ENCODE results near the gene SGMS1. TPM values are rescaled to one million over a fixed set of nuclear protein-coding genes. Genes with fewer than 3 reads are reported as not detected.
"Not testable (repeated sequence)": the region's sequence is repeated elsewhere in the genome, so short reads cannot be mapped to it uniquely, and the experiment has no call there.

The SGMS1 gene
- total and polyA plus RNA-seq, 4 donors = 15.8 to 142 (median 41.3) TPM

- no peak for DNase-seq
- no peak for TF ChIP-seq CTCF (IDR thresholded peaks at IDR 0.05; ENCODE audit: control extremely low read depth, extremely low read depth)
- ATAC-seq (ENCODE audit: insufficient read depth, low FRiP score) = no peak
- no peak overlapping the region for H3K4me3 ChIP-seq
- H3K36me3 ChIP-seq (ENCODE audit: control insufficient read depth in 4 of 4, insufficient read depth in 4 of 4, low read length in 4 of 4) = peaks cover 0 to 3% (median 2%) of the 10 kb centered on the region in 4 donors
- no peak overlapping the region for H3K27ac ChIP-seq (ENCODE audit: low read depth in 1 of 2, low read length in 1 of 2)
- WGBS, 2 donors = 58 to 73% methylated on average over 2 of the region's 2 CpGs
- H3K4me1 ChIP-seq (ENCODE audit: control insufficient read depth in 5 of 5, insufficient read depth in 5 of 5, low read length in 5 of 5) = peaks cover 0 to 3% (median 0%) of the 10 kb centered on the region in 5 donors
- no peaks in the 10 kb centered on the region for H3K27me3 ChIP-seq (ENCODE audit: control insufficient read depth in 3 of 3, insufficient read depth in 3 of 3, low read length in 2 of 3)
- no peak overlapping the region for H3K9ac ChIP-seq (ENCODE audit: insufficient read depth in 1 of 2, low read length in 2 of 2)
- H3K9me3 ChIP-seq (ENCODE audit: control insufficient read depth in 4 of 4, insufficient read depth in 3 of 4, low read length in 3 of 4) = no peaks in the 10 kb centered on the region
These were observed 171.2 kb downstream of the SGMS1 start for GRCh38 chr10:50452603-50453002.

GRCh38 chr10:50447691-50448090 lies 176.1 kb downstream of the SGMS1 start:
- Histone ChIP-seq H3K27me3 (ENCODE audit: control insufficient read depth in 3 of 3, insufficient read depth in 3 of 3, low read length in 2 of 3) (no peaks in the 10 kb centered on the region), H3K4me3 (no peak overlapping the region), H3K9ac (ENCODE audit: insufficient read depth in 1 of 2, low read length in 2 of 2) (no peak overlapping the region), H3K36me3 (ENCODE audit: control insufficient read depth in 4 of 4, insufficient read depth in 4 of 4, low read length in 4 of 4) (peaks cover 0 to 2% (median 0%) of the 10 kb centered on the region in 4 donors), H3K9me3 (ENCODE audit: control insufficient read depth in 4 of 4, insufficient read depth in 3 of 4, low read length in 3 of 4) (no peaks in the 10 kb centered on the region), H3K27ac (ENCODE audit: low read depth in 1 of 2, low read length in 1 of 2) (no peak overlapping the region), H3K4me1 (ENCODE audit: control insufficient read depth in 5 of 5, insufficient read depth in 5 of 5, low read length in 5 of 5) (no peaks in the 10 kb centered on the region)
- ATAC-seq (ENCODE audit: insufficient read depth, low FRiP score) = no peak
- no peak for DNase-seq
- no peak for TF ChIP-seq CTCF (IDR thresholded peaks at IDR 0.05; ENCODE audit: control extremely low read depth, extremely low read depth)

- WGBS, 2 donors = 91 to 97% methylated on average over 5 of the region's 5 CpGs
- DNase-seq = not testable (repeated sequence)
These were observed 178.0 kb downstream of the SGMS1 start for GRCh38 chr10:50445777-50446176.

GRCh38 chr10:50440489-50440888 lies 183.3 kb downstream of the SGMS1 start:
- TF ChIP-seq CTCF (IDR thresholded peaks at IDR 0.05; ENCODE audit: control extremely low read depth, extremely low read depth) = no peak
- DNase-seq = no peak
- Histone ChIP-seq H3K9me3 (ENCODE audit: control insufficient read depth in 4 of 4, insufficient read depth in 3 of 4, low read length in 3 of 4) (no peaks in the 10 kb centered on the region), H3K4me3 (no peak overlapping the region), H3K9ac (ENCODE audit: insufficient read depth in 1 of 2, low read length in 2 of 2) (no peak overlapping the region), H3K27ac (ENCODE audit: low read depth in 1 of 2, low read length in 1 of 2) (no peak overlapping the region), H3K27me3 (ENCODE audit: control insufficient read depth in 3 of 3, insufficient read depth in 3 of 3, low read length in 2 of 3) (no peaks in the 10 kb centered on the region), H3K36me3 (ENCODE audit: control insufficient read depth in 4 of 4, insufficient read depth in 4 of 4, low read length in 4 of 4) (no peaks in the 10 kb centered on the region), H3K4me1 (ENCODE audit: control insufficient read depth in 5 of 5, insufficient read depth in 5 of 5, low read length in 5 of 5) (peaks cover 0 to 3% (median 0%) of the 10 kb centered on the region in 5 donors)
- WGBS, 2 donors = 59 to 75% methylated on average over 4 of the region's 4 CpGs
- ATAC-seq (ENCODE audit: insufficient read depth, low FRiP score) = no peak

More at GRCh38 chr10:50445777-50446176, 178.0 kb downstream of the SGMS1 start:
- not testable (repeated sequence) for H3K4me1 ChIP-seq (ENCODE audit: control insufficient read depth in 5 of 5, insufficient read depth in 5 of 5, low read length in 5 of 5); H3K9me3 ChIP-seq (ENCODE audit: control insufficient read depth in 4 of 4, insufficient read depth in 3 of 4, low read length in 3 of 4); H3K27ac ChIP-seq (ENCODE audit: low read depth in 1 of 2, low read length in 1 of 2); H3K9ac ChIP-seq (ENCODE audit: insufficient read depth in 1 of 2, low read length in 2 of 2); H3K27me3 ChIP-seq (ENCODE audit: control insufficient read depth in 3 of 3, insufficient read depth in 3 of 3, low read length in 2 of 3); ATAC-seq (ENCODE audit: insufficient read depth, low FRiP score); H3K4me3 ChIP-seq; H3K36me3 ChIP-seq (ENCODE audit: control insufficient read depth in 4 of 4, insufficient read depth in 4 of 4, low read length in 4 of 4)

Data from lung (tissue), 12 donors.